CD14-positive monocyte (primary cell): ENCODE results near the gene SORBS2. TPM values are rescaled to one million over a fixed set of nuclear protein-coding genes. Genes with fewer than 3 reads are reported as not detected.

Source experiments
- DNase-seq, 3 donors: peaks; one replicate each; pipeline ENCODE4 v3.0.0-alpha.2; 2011 to 2022
- H2AFZ ChIP-seq: 2 replicates; pipeline ENCODE4 v1.6.0; 2012; ENCODE audit warnings: mild to moderate bottlenecking, low read depth, low read length, inconsistent platforms; ENCODE audit not compliant: insufficient read depth, poor library complexity, severe bottlenecking
- H3K27ac ChIP-seq, 2 donors: 1 replicate in 1 of 2; 2 replicates in 1 of 2; pipeline ENCODE4 v1.5.1; 2012 to 2013; ENCODE audit warnings: low read length in 2 of 2, control low read depth in 1 of 2, inconsistent platforms in 1 of 2, low read depth in 1 of 2, mild to moderate bottlenecking in 1 of 2
- H3K27me3 ChIP-seq, 2 donors: one replicate each; pipeline versions ENCODE4 v1.6.0 to v1.6.1; 2011 to 2013; ENCODE audit warnings: low read length in 2 of 2; ENCODE audit not compliant: control insufficient read depth in 2 of 2, insufficient read depth in 2 of 2
- H3K36me3 ChIP-seq, 2 donors: replicated peaks in 1 of 2; 1 replicate in 1 of 2; 2 replicates in 1 of 2; pipeline versions ENCODE4 v1.5.1 to v1.6.1; 2012 to 2013; ENCODE audit warnings: low read length in 2 of 2, control low read depth in 1 of 2, inconsistent platforms in 1 of 2, mild to moderate bottlenecking in 1 of 2; ENCODE audit not compliant: insufficient read depth in 2 of 2, control insufficient read depth in 1 of 2
- H3K4me1 ChIP-seq, 2 donors: 1 replicate in 1 of 2; 2 replicates in 1 of 2; pipeline versions ENCODE4 v1.5.1 to v1.6.1; 2012 to 2013; ENCODE audit warnings: low read length in 2 of 2, control low read depth in 1 of 2, inconsistent platforms in 1 of 2, mild to moderate bottlenecking in 1 of 2, moderate library complexity in 1 of 2; ENCODE audit not compliant: insufficient read depth in 2 of 2, control insufficient read depth in 1 of 2
- H3K4me2 ChIP-seq: replicated peaks from 2 replicates; pipeline ENCODE3; 2012; ENCODE audit warnings: low read length, moderate library complexity, mild to moderate bottlenecking; ENCODE audit not compliant: poor library complexity, severe bottlenecking; ENCODE audit errors: extremely low read depth
- H3K4me3 ChIP-seq, 3 experiments: fragments of 200-600 bp in 1 of 3; sonication (generic) in 1 of 3; replicated peaks in 1 of 3; 1 replicate in 2 of 3; 2 replicates in 1 of 3; pipeline ENCODE4 v1.5.1; 2011 to 2013; ENCODE audit warnings: low read length in 3 of 3, mild to moderate bottlenecking in 3 of 3, control low read depth in 2 of 3, low read depth in 2 of 3, inconsistent platforms in 1 of 3, moderate library complexity in 1 of 3
- H3K79me2 ChIP-seq: 2 replicates; pipeline ENCODE4 v1.6.0; 2012; ENCODE audit warnings: mild to moderate bottlenecking, control low read depth, inconsistent platforms, low read length, moderate library complexity; ENCODE audit not compliant: insufficient read depth
- H3K9ac ChIP-seq: 2 replicates; pipeline ENCODE4 v1.6.0; 2017; ENCODE audit warnings: low read length, mild to moderate bottlenecking; ENCODE audit not compliant: insufficient read depth, poor library complexity, severe bottlenecking
- H3K9me3 ChIP-seq, 2 donors: replicated peaks in 1 of 2; 1 replicate in 1 of 2; 2 replicates in 1 of 2; pipeline versions ENCODE4 v1.5.1 to v1.6.1; 2012 to 2013; ENCODE audit warnings: low read length in 2 of 2, control low read depth in 1 of 2; ENCODE audit not compliant: control insufficient read depth in 1 of 2, insufficient read depth in 1 of 2
- H4K20me1 ChIP-seq: 2 replicates; pipeline ENCODE4 v1.6.0; 2012; ENCODE audit warnings: mild to moderate bottlenecking, low read length, control low read depth, moderate library complexity; ENCODE audit not compliant: insufficient read depth
- H3K27ac Mint-ChIP-seq, 7 donors: one replicate each; pipeline ENCODE4 v1.8.0; 2020; ENCODE audit warnings: mild to moderate bottlenecking in 7 of 7, mixed read lengths in 7 of 7, moderate library complexity in 6 of 7, inconsistent platforms in 2 of 7
- H3K27me3 Mint-ChIP-seq, 3 donors: one replicate each; pipeline ENCODE4 v1.8.0; 2021 to 2022; ENCODE audit warnings: low read depth in 3 of 3, mild to moderate bottlenecking in 3 of 3, mixed read lengths in 3 of 3, moderate library complexity in 3 of 3, inconsistent platforms in 1 of 3
- H3K36me3 Mint-ChIP-seq, 2 donors: one replicate each; pipeline ENCODE4 v1.8.0; 2020; ENCODE audit warnings: mixed read lengths in 2 of 2, inconsistent platforms in 1 of 2, mild to moderate bottlenecking in 1 of 2
- H3K4me1 Mint-ChIP-seq: one replicate; pipeline ENCODE4 v1.8.0; 2020; ENCODE audit warnings: mild to moderate bottlenecking, mixed read lengths
- H3K4me3 Mint-ChIP-seq, 2 donors: one replicate each; pipeline ENCODE4 v1.8.0; 2020; ENCODE audit warnings: mild to moderate bottlenecking in 2 of 2, mixed read lengths in 2 of 2, moderate library complexity in 1 of 2
- H3K9me3 Mint-ChIP-seq, 7 donors: one replicate each; pipeline ENCODE4 v1.8.0; 2020 to 2022; ENCODE audit warnings: mixed read lengths in 7 of 7, mild to moderate bottlenecking in 6 of 7, moderate library complexity in 6 of 7, inconsistent platforms in 2 of 7
- WGBS: methylation state at CpG from one replicate; pipeline ENCODE4 v1.1.5; 2013; ENCODE audit warnings: missing lambda C conversion rate; ENCODE audit not compliant: insufficient coverage; 5-methylcytosine and 5-hydroxymethylcytosine counted together
- intact Hi-C, 2 donors: fragments of 100-400 bp; cut with micrococcal nuclease; formaldehyde crosslinking; loops; one replicate each; pipeline versions ENCODE4 v1.15.0 to v1.15.1; 2023
- polyA plus RNA-seq, 3 donors: library from polyadenylated mRNA; depleted of rRNA in 1 of 3; unstranded in 2 of 3; stranded (reverse) in 1 of 3; fragments of 300-500 nt in 2 of 3; fragments of >200 nt in 1 of 3; fragmentation: Illumina TruSeq in 2 of 3; gene quantifications; 1 replicate in 2 of 3; 2 replicates in 1 of 3; pipeline ENCODE4 v1.2.3, GENCODE V29; 2012 to 2021
- TF ChIP-seq, protein P1 (sequence below): fragments of 200-600 bp; IDR thresholded peaks from one replicate; pipeline ENCODE4 v1.8.0; 2022; ENCODE audit warnings: antibody characterized with exemption, mild to moderate bottlenecking

The SORBS2 gene
- polyA plus RNA-seq, 3 donors: not detected

GRCh38 chr4:185741795-185742194, 70.2 kb downstream of the SORBS2 start:
- Mint-ChIP-seq H3K27me3 (peaks cover 0 to 4% (median 3%) of the 10 kb centered on the region in 3 donors), H3K36me3 (peaks cover 2 to 6% of the 10 kb centered on the region in 2 donors), H3K9me3 (peaks cover 0 to 9% (median 4%) of the 10 kb centered on the region in 7 donors), H3K4me3 (no peak overlapping the region), H3K27ac (peak overlapping the region in 3 of 7 donors; percentile 8 to 60 (median 34)), H3K4me1 (peaks cover 63% of the 10 kb centered on the region)
- H2AFZ ChIP-seq: no peak overlapping the region
- H3K4me2 ChIP-seq: no peak overlapping the region
- H3K9me3 ChIP-seq: no peaks in the 10 kb centered on the region
- no peaks in the 10 kb centered on the region for H3K36me3 ChIP-seq
- no peaks in the 10 kb centered on the region for H3K79me2 ChIP-seq
- no peak for DNase-seq
- H3K27me3 ChIP-seq: no peaks in the 10 kb centered on the region
- TF ChIP-seq, protein P1, sequence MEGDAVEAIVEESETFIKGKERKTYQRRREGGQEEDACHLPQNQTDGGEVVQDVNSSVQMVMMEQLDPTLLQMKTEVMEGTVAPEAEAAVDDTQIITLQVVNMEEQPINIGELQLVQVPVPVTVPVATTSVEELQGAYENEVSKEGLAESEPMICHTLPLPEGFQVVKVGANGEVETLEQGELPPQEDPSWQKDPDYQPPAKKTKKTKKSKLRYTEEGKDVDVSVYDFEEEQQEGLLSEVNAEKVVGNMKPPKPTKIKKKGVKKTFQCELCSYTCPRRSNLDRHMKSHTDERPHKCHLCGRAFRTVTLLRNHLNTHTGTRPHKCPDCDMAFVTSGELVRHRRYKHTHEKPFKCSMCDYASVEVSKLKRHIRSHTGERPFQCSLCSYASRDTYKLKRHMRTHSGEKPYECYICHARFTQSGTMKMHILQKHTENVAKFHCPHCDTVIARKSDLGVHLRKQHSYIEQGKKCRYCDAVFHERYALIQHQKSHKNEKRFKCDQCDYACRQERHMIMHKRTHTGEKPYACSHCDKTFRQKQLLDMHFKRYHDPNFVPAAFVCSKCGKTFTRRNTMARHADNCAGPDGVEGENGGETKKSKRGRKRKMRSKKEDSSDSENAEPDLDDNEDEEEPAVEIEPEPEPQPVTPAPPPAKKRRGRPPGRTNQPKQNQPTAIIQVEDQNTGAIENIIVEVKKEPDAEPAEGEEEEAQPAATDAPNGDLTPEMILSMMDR: no peak
- 100% methylated on average over 5 of the region's 6 CpGs for WGBS
- no peak overlapping the region for H3K4me3 ChIP-seq
- H3K4me1 ChIP-seq: peaks cover 56 to 64% of the 10 kb centered on the region in 2 donors
- no peak overlapping the region for H3K27ac ChIP-seq
- H4K20me1 ChIP-seq: no peaks in the 10 kb centered on the region
- intact Hi-C loops: no loop called here
- no peak overlapping the region for H3K9ac ChIP-seq

DNA sequence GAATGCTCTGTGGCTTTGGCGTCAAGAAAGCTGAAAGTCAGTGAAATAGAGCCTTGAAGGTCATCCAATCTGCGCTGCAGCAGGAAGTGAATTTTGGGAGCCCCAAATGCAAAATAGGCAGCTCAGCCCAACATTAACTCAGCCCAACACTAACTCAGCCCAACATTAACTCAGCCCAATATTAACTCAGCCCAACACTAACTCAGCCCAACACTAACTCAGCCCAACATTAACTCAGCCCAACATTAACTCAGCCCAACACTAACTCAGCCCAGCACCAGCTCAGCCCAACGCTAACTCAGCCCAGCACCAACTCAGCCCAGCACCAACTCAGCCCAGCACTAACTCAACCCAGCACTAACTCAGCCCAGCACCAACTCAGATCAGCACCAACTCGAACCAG, 71.5 kb downstream of the SORBS2 start:
- Histone ChIP-seq H3K9me3 (no peaks in the 10 kb centered on the region), H3K36me3 (no peaks in the 10 kb centered on the region), H3K27me3 (no peaks in the 10 kb centered on the region), H4K20me1 (no peaks in the 10 kb centered on the region), H3K27ac (no peak overlapping the region), H3K4me1 (peaks cover 69 to 77% of the 10 kb centered on the region in 2 donors), H3K79me2 (no peaks in the 10 kb centered on the region), H3K4me3 (no peak overlapping the region), H2AFZ (no peak overlapping the region), H3K9ac (no peak overlapping the region), H3K4me2 (no peak overlapping the region)
- TF ChIP-seq, protein P1: no peak
- Mint-ChIP-seq H3K4me3 (no peak overlapping the region), H3K27ac (peak overlapping the region in 3 of 7 donors; percentile 44 to 83 (median 76)), H3K4me1 (peaks cover 76% of the 10 kb centered on the region), H3K36me3 (peaks cover 4 to 6% of the 10 kb centered on the region in 2 donors), H3K9me3 (peaks cover 0 to 9% (median 4%) of the 10 kb centered on the region in 7 donors), H3K27me3 (peaks cover 0 to 3% (median 0%) of the 10 kb centered on the region in 3 donors)
- peak in 1 of 3 donors; percentile 19 for DNase-seq
- WGBS: 61% methylated on average over 4 of the region's 4 CpGs
- intact Hi-C loops: no loop called here
